ENCODE data around the gene LRP10.

GRCh38 chr14:22888662-22889061 is 17.1 kb downstream of the LRP10 start:
- TF ChIP-seq CTCF (IDR thresholded peaks at IDR 0.05; ENCODE audit: poor library complexity) (no peak), EZH2 (IDR thresholded peaks at IDR 0.05; ENCODE audit: borderline replicate concordance) (no peak)

All from hepatocyte (in vitro differentiated cells).